CD8-positive, alpha-beta memory T cell (primary cell): Measurements from ENCODE around the gene GLOD5. TPM values are rescaled to one million over a fixed set of nuclear protein-coding genes. Genes with fewer than 3 reads are reported as not detected.

Source experiments
- CTCF ChIA-PET: fragments of 350-600 bp; sonication (Branson Sonifier 250); formaldehyde crosslinking; loops from one replicate; lab custom pipeline; 2021; ENCODE audit warnings: antibody characterized with exemption; lab: Charles Lee
- POLR2A ChIA-PET: fragments of 350-600 bp; sonication (Branson Sonifier 250); formaldehyde crosslinking; loops from one replicate; lab custom pipeline; 2021; ENCODE audit warnings: antibody characterized with exemption; lab: Charles Lee
- DNase-seq, 5 donors: peaks; one replicate each; pipeline versions ENCODE4 v3.0.0 to v3.0.0-alpha.2; 2020 to 2022; ENCODE audit warnings: mixed read lengths in 1 of 5
- H3K27ac ChIP-seq: one replicate; pipeline ENCODE4 v1.7.0; 2013; ENCODE audit warnings: low read depth, mild to moderate bottlenecking, low read length, moderate library complexity
- H3K27me3 ChIP-seq: 2 replicates; pipeline ENCODE4 v1.7.0; 2013; ENCODE audit warnings: low read length, mild to moderate bottlenecking; ENCODE audit not compliant: insufficient read depth, poor library complexity, severe bottlenecking
- H3K36me3 ChIP-seq: 2 replicates; pipeline ENCODE4 v1.7.0; 2013; ENCODE audit warnings: mild to moderate bottlenecking, low read length, moderate library complexity; ENCODE audit not compliant: insufficient read depth
- H3K4me1 ChIP-seq: 2 replicates; pipeline ENCODE4 v1.7.0; 2013; ENCODE audit warnings: mild to moderate bottlenecking, low read length, moderate library complexity; ENCODE audit not compliant: insufficient read depth
- H3K4me3 ChIP-seq: 2 replicates; pipeline ENCODE4 v1.7.0; 2013; ENCODE audit warnings: mild to moderate bottlenecking, low read length
- H3K9me3 ChIP-seq: 2 replicates; pipeline ENCODE4 v1.7.0; 2013; ENCODE audit warnings: mild to moderate bottlenecking, low read length
- H3K27ac Mint-ChIP-seq, 8 donors: one replicate each; pipeline ENCODE4 v1.8.0; 2020 to 2021; ENCODE audit warnings: mixed read lengths in 8 of 8, mild to moderate bottlenecking in 6 of 8, inconsistent platforms in 3 of 8, moderate library complexity in 3 of 8
- H3K27me3 Mint-ChIP-seq, 2 donors: one replicate each; pipeline ENCODE4 v1.8.0; 2020 to 2021; ENCODE audit warnings: mixed read lengths in 2 of 2, mild to moderate bottlenecking in 1 of 2, moderate library complexity in 1 of 2
- H3K36me3 Mint-ChIP-seq, 3 donors: one replicate each; pipeline ENCODE4 v1.8.0; 2020 to 2021; ENCODE audit warnings: mixed read lengths in 3 of 3, inconsistent platforms in 1 of 3, mild to moderate bottlenecking in 1 of 3
- H3K4me1 Mint-ChIP-seq, 3 donors: one replicate each; pipeline ENCODE4 v1.8.0; 2020 to 2021; ENCODE audit warnings: mixed read lengths in 3 of 3, inconsistent platforms in 1 of 3, mild to moderate bottlenecking in 1 of 3
- H3K4me3 Mint-ChIP-seq, 7 donors: one replicate each; pipeline ENCODE4 v1.8.0; 2020 to 2021; ENCODE audit warnings: mixed read lengths in 7 of 7, mild to moderate bottlenecking in 6 of 7, moderate library complexity in 4 of 7, inconsistent platforms in 2 of 7
- H3K9me3 Mint-ChIP-seq, 5 donors: one replicate each; pipeline ENCODE4 v1.8.0; 2020 to 2022; ENCODE audit warnings: mixed read lengths in 5 of 5, mild to moderate bottlenecking in 3 of 5, moderate library complexity in 2 of 5, inconsistent platforms in 1 of 5
- polyA plus RNA-seq: library from polyadenylated mRNA; unstranded; fragments of 300-500 nt; fragmentation: Illumina TruSeq; gene quantifications from one replicate; pipeline ENCODE4 v1.2.3, GENCODE V29; 2021
- total RNA-seq, 2 experiments: library from RNA; stranded (reverse); gene quantifications; one replicate each; pipeline ENCODE4 v1.2.3, GENCODE V29; 2021

GLOD5 gene
- total and polyA plus RNA-seq, 3 experiments from 2014 or later: not detected

GRCh38 chrX:48754238-48754637 lies 7.3 kb upstream of the GLOD5 start:
- Histone ChIP-seq H3K9me3 (no peaks in the 10 kb centered on the region), H3K36me3 (no peaks in the 10 kb centered on the region), H3K27me3 (no peaks in the 10 kb centered on the region), H3K4me1 (no peaks in the 10 kb centered on the region), H3K27ac (no peak overlapping the region), H3K4me3 (no peak overlapping the region)
- H3K36me3 Mint-ChIP-seq: no peaks in the 10 kb centered on the region
- H3K4me1 Mint-ChIP-seq: peaks cover 0 to 5% (median 0%) of the 10 kb centered on the region in 3 donors
- no peak overlapping the region for H3K27ac Mint-ChIP-seq
- DNase-seq: no peak
- no peak overlapping the region for H3K4me3 Mint-ChIP-seq
- CTCF ChIA-PET: no interaction called here
- H3K27me3 Mint-ChIP-seq: peaks cover 0 to 3% of the 10 kb centered on the region in 2 donors
- POLR2A ChIA-PET: no interaction called here
- H3K9me3 Mint-ChIP-seq: no peaks in the 10 kb centered on the region

- no peaks in the 10 kb centered on the region for H3K36me3 Mint-ChIP-seq
- H3K27me3 Mint-ChIP-seq: peaks cover 0 to 7% of the 10 kb centered on the region in 2 donors
- no peak for DNase-seq
- no peak overlapping the region for H3K27ac Mint-ChIP-seq
- Histone ChIP-seq H3K27ac (no peak overlapping the region), H3K27me3 (no peaks in the 10 kb centered on the region), H3K4me3 (no peak overlapping the region), H3K4me1 (no peaks in the 10 kb centered on the region), H3K36me3 (no peaks in the 10 kb centered on the region), H3K9me3 (no peaks in the 10 kb centered on the region)
- POLR2A ChIA-PET: no interaction called here
- H3K4me1 Mint-ChIP-seq: no peaks in the 10 kb centered on the region
- no peaks in the 10 kb centered on the region for H3K9me3 Mint-ChIP-seq
- no peak overlapping the region for H3K4me3 Mint-ChIP-seq
- CTCF ChIA-PET: no interaction called here
These were observed 7.7 kb downstream of the GLOD5 start for GRCh38 chrX:48769230-48769629.

- CTCF ChIA-PET: no interaction called here
- POLR2A ChIA-PET: no interaction called here
- Mint-ChIP-seq H3K9me3 (no peaks in the 10 kb centered on the region), H3K4me3 (no peak overlapping the region), H3K36me3 (no peaks in the 10 kb centered on the region), H3K27me3 (peaks cover 4 to 10% of the 10 kb centered on the region in 2 donors), H3K4me1 (no peaks in the 10 kb centered on the region), H3K27ac (no peak overlapping the region)
- no peak overlapping the region for H3K4me3 ChIP-seq
- H3K9me3 ChIP-seq: no peaks in the 10 kb centered on the region
- no peaks in the 10 kb centered on the region for H3K27me3 ChIP-seq
- no peak for DNase-seq
- H3K36me3 ChIP-seq: no peaks in the 10 kb centered on the region
- H3K27ac ChIP-seq: no peak overlapping the region
- no peaks in the 10 kb centered on the region for H3K4me1 ChIP-seq
These were observed 8.7 kb downstream of the GLOD5 start for GRCh38 chrX:48770296-48770695.

GRCh38 chrX:48772602-48773001 lies 11.1 kb downstream of the GLOD5 start:
- no peaks in the 10 kb centered on the region for H3K36me3 ChIP-seq
- no peak for DNase-seq
- ChIA-PET CTCF (no interaction called here), POLR2A (no interaction called here)
- no peaks in the 10 kb centered on the region for H3K4me1 ChIP-seq
- H3K9me3 ChIP-seq: no peaks in the 10 kb centered on the region
- no peak overlapping the region for H3K4me3 ChIP-seq
- Mint-ChIP-seq H3K27ac (no peak overlapping the region), H3K27me3 (peaks cover 4 to 16% of the 10 kb centered on the region in 2 donors), H3K36me3 (no peaks in the 10 kb centered on the region), H3K9me3 (no peaks in the 10 kb centered on the region), H3K4me3 (no peak overlapping the region), H3K4me1 (no peaks in the 10 kb centered on the region)
- no peaks in the 10 kb centered on the region for H3K27me3 ChIP-seq
- no peak overlapping the region for H3K27ac ChIP-seq

- H3K36me3 Mint-ChIP-seq: no peaks in the 10 kb centered on the region
These were observed 15.4 kb downstream of the GLOD5 start for GRCh38 chrX:48776818-48777439.

GRCh38 chrX:48779399-48779798 lies 17.9 kb downstream of the GLOD5 start:
- DNase-seq: no peak
- H3K27me3 ChIP-seq: no peaks in the 10 kb centered on the region
- Mint-ChIP-seq H3K4me3 (no peak overlapping the region), H3K9me3 (no peaks in the 10 kb centered on the region), H3K27me3 (peaks cover 4 to 11% of the 10 kb centered on the region in 2 donors), H3K27ac (no peak overlapping the region), H3K4me1 (no peaks in the 10 kb centered on the region), H3K36me3 (no peaks in the 10 kb centered on the region)
- POLR2A ChIA-PET: no interaction called here
- H3K4me3 ChIP-seq: no peak overlapping the region
- no peaks in the 10 kb centered on the region for H3K9me3 ChIP-seq
- H3K4me1 ChIP-seq: no peaks in the 10 kb centered on the region
- CTCF ChIA-PET: no interaction called here
- H3K27ac ChIP-seq: no peak overlapping the region
- H3K36me3 ChIP-seq: no peaks in the 10 kb centered on the region

More at GRCh38 chrX:48776818-48777439, 15.4 kb downstream of the GLOD5 start:
- Histone ChIP-seq H3K27ac (peak overlapping the region; percentile 31), H3K36me3 (no peaks in the 10 kb centered on the region), H3K4me3 (no peak overlapping the region), H3K4me1 (no peaks in the 10 kb centered on the region), H3K27me3 (no peaks in the 10 kb centered on the region), H3K9me3 (no peaks in the 10 kb centered on the region)
- Mint-ChIP-seq H3K27ac (peak overlapping the region in 1 of 8 donors; percentile 66), H3K27me3 (peaks cover 4 to 14% of the 10 kb centered on the region in 2 donors), H3K9me3 (no peaks in the 10 kb centered on the region), H3K4me1 (no peaks in the 10 kb centered on the region), H3K4me3 (no peak overlapping the region)
- DNase-seq: no peak
- CTCF ChIA-PET: no interaction called here
- POLR2A ChIA-PET: no interaction called here

- Mint-ChIP-seq H3K4me3 (no peak overlapping the region), H3K27me3 (peaks cover 0 to 2% of the 10 kb centered on the region in 2 donors), H3K36me3 (no peaks in the 10 kb centered on the region), H3K27ac (no peak overlapping the region), H3K9me3 (peaks cover 0 to under 1% (median 0%) of the 10 kb centered on the region in 5 donors), H3K4me1 (no peaks in the 10 kb centered on the region)
- Histone ChIP-seq H3K27ac (no peak overlapping the region), H3K9me3 (no peaks in the 10 kb centered on the region), H3K4me1 (no peaks in the 10 kb centered on the region), H3K36me3 (no peaks in the 10 kb centered on the region), H3K4me3 (no peak overlapping the region), H3K27me3 (no peaks in the 10 kb centered on the region)
- ChIA-PET POLR2A (no interaction called here), CTCF (no interaction called here)
- no peak for DNase-seq
These were observed 20.2 kb downstream of the GLOD5 start for GRCh38 chrX:48781705-48782104.

GRCh38 chrX:48782216-48782615 lies 20.7 kb downstream of the GLOD5 start:
- Histone ChIP-seq H3K9me3 (no peaks in the 10 kb centered on the region), H3K4me1 (no peaks in the 10 kb centered on the region), H3K36me3 (no peaks in the 10 kb centered on the region), H3K27ac (no peak overlapping the region), H3K4me3 (no peak overlapping the region), H3K27me3 (no peaks in the 10 kb centered on the region)
- no peaks in the 10 kb centered on the region for H3K4me1 Mint-ChIP-seq
- H3K27ac Mint-ChIP-seq: no peak overlapping the region
- H3K36me3 Mint-ChIP-seq: no peaks in the 10 kb centered on the region
- no peak for DNase-seq
- H3K9me3 Mint-ChIP-seq: peaks cover 0 to 2% (median 0%) of the 10 kb centered on the region in 5 donors
- no peak overlapping the region for H3K4me3 Mint-ChIP-seq
- H3K27me3 Mint-ChIP-seq: peaks cover 0 to under 1% of the 10 kb centered on the region in 2 donors
- CTCF ChIA-PET: no interaction called here
- POLR2A ChIA-PET: no interaction called here
